ENCODE results near the gene QPRT.
A peak's percentile ranks its signal among the peaks of the same experiment; 100 is the strongest.
"Not testable (repeated sequence)": the region's sequence is repeated elsewhere in the genome, so short reads cannot be mapped to it uniquely, and the experiment has no call there.

QPRT gene

GRCh38 chr16:29720703-29721102 is 41.7 kb downstream of the QPRT start:
- no peak for DNase-seq

GRCh38 chr16:29721167-29721879 is 42.3 kb downstream of the QPRT start:
- DNase-seq, result peak; percentile 12 to 85 (median 70)

GRCh38 chr16:29726845-29727377 is 47.9 kb downstream of the QPRT start:
- no peak for DNase-seq

GRCh38 chr16:29727452-29727851 is 48.5 kb downstream of the QPRT start:
- DNase-seq, result no peak

GRCh38 chr16:29729116-29729521 is 50.1 kb downstream of the QPRT start:
- DNase-seq, result peak in 2 of 3 experiments; percentile 11 to 33

GRCh38 chr16:29730649-29731048 is 51.7 kb downstream of the QPRT start:
- DNase-seq, result no peak

GRCh38 chr16:29731768-29732601 is 53.0 kb downstream of the QPRT start:
- DNase-seq, result not testable (repeated sequence)

- DNase-seq, result no peak
Observed at GRCh38 chr16:29734786-29735185, 55.8 kb downstream of the QPRT start.

GRCh38 chr16:29736112-29736511 is 57.1 kb downstream of the QPRT start:
- DNase-seq, result peak in 1 of 3 experiments; percentile 2

- DNase-seq, result no peak
Observed at GRCh38 chr16:29736764-29737163, 57.8 kb downstream of the QPRT start.

GRCh38 chr16:29737713-29738112 is 58.7 kb downstream of the QPRT start:
- peak in 1 of 3 experiments; percentile 20 for DNase-seq

- no peak for DNase-seq
Observed at GRCh38 chr16:29738514-29738913, 59.5 kb downstream of the QPRT start.

- DNase-seq, result not testable (repeated sequence)
Observed at GRCh38 chr16:29739927-29740629, 61.1 kb downstream of the QPRT start.

- DNase-seq, result not testable (repeated sequence)
Observed at GRCh38 chr16:29740630-29741015, 61.6 kb downstream of the QPRT start.

- DNase-seq, result no peak
Observed at GRCh38 chr16:29742683-29743275, 63.8 kb downstream of the QPRT start.

GRCh38 chr16:29743475-29743826 is 64.5 kb downstream of the QPRT start:
- no peak for DNase-seq

- no peak for DNase-seq
Observed at GRCh38 chr16:29743827-29744531, 65.0 kb downstream of the QPRT start.

- no peak for DNase-seq
Observed at GRCh38 chr16:29744541-29745101, 65.6 kb downstream of the QPRT start.

GRCh38 chr16:29745121-29745852 is 66.3 kb downstream of the QPRT start:
- no peak for DNase-seq

- DNase-seq, result no peak
Observed at GRCh38 chr16:29745853-29746345, 66.9 kb downstream of the QPRT start, which contains the start of gene C16orf54. Gene C16orf54 (minus strand): TSS chr16:29745990. CDS start chr16:29744951, 1,039 bp downstream.

- DNase-seq, result not testable (repeated sequence)
Observed at GRCh38 chr16:29746518-29746917, 67.5 kb downstream of the QPRT start.
